HEK293T (cell line): ENCODE results near the gene CDHR2.
A peak's percentile ranks its signal among the peaks of the same experiment; 100 is the strongest.

Experiments
- CTCF ChIA-PET: fragments of 350-600 bp; formaldehyde crosslinking; extraction: SDS; loops from one replicate; lab custom pipeline; 2021; ENCODE audit warnings: antibody characterized with exemption, inconsistent platforms; lab: Yijun Ruan, JAX
- POLR2A ChIA-PET: fragments of 350-600 bp; formaldehyde crosslinking; extraction: SDS; loops from one replicate; lab custom pipeline; 2020; ENCODE audit warnings: antibody characterized with exemption, inconsistent platforms; lab: Yijun Ruan, JAX
- DNase-seq: peaks from one replicate; pipeline ENCODE4 v3.0.0; 2012; ENCODE audit warnings: mixed read lengths; ENCODE audit errors: extremely low spot score
- ARNT ChIP-seq: fragments of 450-650 bp; IDR thresholded peaks from 2 replicates; pipeline ENCODE4 v1.6.1; 2017; ENCODE audit warnings: mild to moderate bottlenecking
- BHLHE40 ChIP-seq: fragments of 450-650 bp; IDR thresholded peaks from 2 replicates; pipeline ENCODE4 v1.6.1; 2016; ENCODE audit warnings: mild to moderate bottlenecking, moderate library complexity, borderline replicate concordance
- CTBP1 ChIP-seq: fragments of 450-650 bp; IDR thresholded peaks from 2 replicates; pipeline ENCODE4 v1.6.1; 2016; ENCODE audit warnings: borderline replicate concordance
- ELF4 ChIP-seq: fragments of 450-650 bp; IDR thresholded peaks from 2 replicates; pipeline ENCODE4 v1.6.1; 2017; ENCODE audit warnings: antibody characterized with exemption
- FOXA1 ChIP-seq: fragments of 450-650 bp; IDR thresholded peaks from 2 replicates; pipeline ENCODE4 v1.6.1; 2016; ENCODE audit warnings: mild to moderate bottlenecking
- FOXK2 ChIP-seq: fragments of 450-650 bp; IDR thresholded peaks from 2 replicates; pipeline ENCODE4 v1.6.1; 2016; ENCODE audit warnings: mild to moderate bottlenecking
- FOXM1 ChIP-seq: fragments of 450-650 bp; IDR thresholded peaks from 2 replicates; pipeline ENCODE4 v1.6.1; 2017; ENCODE audit warnings: mild to moderate bottlenecking, borderline replicate concordance
- HDGF ChIP-seq: fragments of 450-650 bp; IDR thresholded peaks from 2 replicates; pipeline ENCODE4 v1.6.1; 2017; ENCODE audit warnings: antibody characterized with exemption, borderline replicate concordance
- L3MBTL2 ChIP-seq: fragments of 450-650 bp; conservative IDR thresholded peaks from 2 replicates; pipeline ENCODE4 v1.6.1; 2016; ENCODE audit warnings: mild to moderate bottlenecking
- LEF1 ChIP-seq: fragments of 450-650 bp; IDR thresholded peaks from 2 replicates; pipeline ENCODE4 v1.6.1; 2017; ENCODE audit warnings: mild to moderate bottlenecking, borderline replicate concordance
- NFRKB ChIP-seq: fragments of 450-650 bp; IDR thresholded peaks from 2 replicates; pipeline ENCODE4 v1.6.1; 2016; ENCODE audit warnings: mild to moderate bottlenecking, moderate library complexity
- SP1 ChIP-seq: fragments of 450-650 bp; IDR thresholded peaks from 2 replicates; pipeline ENCODE4 v1.6.1; 2017
- SUZ12 ChIP-seq: fragments of 450-650 bp; IDR thresholded peaks from 2 replicates; pipeline ENCODE4 v1.6.1; 2016; ENCODE audit warnings: mild to moderate bottlenecking
- TARDBP ChIP-seq: fragments of 450-650 bp; IDR thresholded peaks from 2 replicates; pipeline ENCODE4 v1.6.1; 2016
- ZNF384 ChIP-seq: fragments of 450-650 bp; IDR thresholded peaks from 2 replicates; pipeline ENCODE4 v1.6.1; 2016
- TF ChIP-seq, protein P1 (sequence below): fragments of 450-650 bp; IDR thresholded peaks from 2 replicates; pipeline ENCODE4 v1.6.1; 2016

Gene CDHR2

DNA sequence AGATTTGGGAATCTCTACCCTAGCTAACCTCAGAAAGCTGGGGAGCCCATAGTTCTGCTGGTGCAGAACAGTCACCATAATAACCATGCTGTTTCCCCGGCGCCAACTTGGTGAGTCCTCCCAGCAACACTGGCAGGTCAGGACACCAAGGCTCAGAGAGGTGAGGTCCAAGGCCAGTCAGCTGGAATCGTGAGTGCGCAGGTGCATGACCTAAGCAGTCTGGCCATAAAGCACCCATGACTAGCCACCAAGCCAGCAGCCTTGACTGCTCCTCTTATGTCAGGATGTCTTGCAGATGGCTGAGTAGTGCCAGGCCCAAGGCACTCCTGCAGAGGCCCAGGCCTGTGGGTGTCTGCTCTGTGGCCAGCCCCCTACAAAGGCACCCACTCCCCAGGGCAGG is 14.5 kb upstream of the CDHR2 start:
- TF ChIP-seq FOXM1 (no peak), ARNT (no peak), ELF4 (no peak), NFRKB (no peak), LEF1 (no peak), SUZ12 (no peak), BHLHE40 (no peak), FOXA1 (no peak), L3MBTL2 (no peak), HDGF (no peak), ZNF384 (no peak), SP1 (no peak)
- TF ChIP-seq, protein P1, sequence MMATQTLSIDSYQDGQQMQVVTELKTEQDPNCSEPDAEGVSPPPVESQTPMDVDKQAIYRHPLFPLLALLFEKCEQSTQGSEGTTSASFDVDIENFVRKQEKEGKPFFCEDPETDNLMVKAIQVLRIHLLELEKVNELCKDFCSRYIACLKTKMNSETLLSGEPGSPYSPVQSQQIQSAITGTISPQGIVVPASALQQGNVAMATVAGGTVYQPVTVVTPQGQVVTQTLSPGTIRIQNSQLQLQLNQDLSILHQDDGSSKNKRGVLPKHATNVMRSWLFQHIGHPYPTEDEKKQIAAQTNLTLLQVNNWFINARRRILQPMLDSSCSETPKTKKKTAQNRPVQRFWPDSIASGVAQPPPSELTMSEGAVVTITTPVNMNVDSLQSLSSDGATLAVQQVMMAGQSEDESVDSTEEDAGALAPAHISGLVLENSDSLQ, result no peak
- ChIA-PET POLR2A (interaction anchor here (0.9 to 1.9 kb wide), 2 partner anchors 9 to 87 kb away, joined by 4 to 8 read pairs; partner anchors contain the start of gene FAF2), CTCF (no interaction called here)
- DNase-seq, result no peak

DNA sequence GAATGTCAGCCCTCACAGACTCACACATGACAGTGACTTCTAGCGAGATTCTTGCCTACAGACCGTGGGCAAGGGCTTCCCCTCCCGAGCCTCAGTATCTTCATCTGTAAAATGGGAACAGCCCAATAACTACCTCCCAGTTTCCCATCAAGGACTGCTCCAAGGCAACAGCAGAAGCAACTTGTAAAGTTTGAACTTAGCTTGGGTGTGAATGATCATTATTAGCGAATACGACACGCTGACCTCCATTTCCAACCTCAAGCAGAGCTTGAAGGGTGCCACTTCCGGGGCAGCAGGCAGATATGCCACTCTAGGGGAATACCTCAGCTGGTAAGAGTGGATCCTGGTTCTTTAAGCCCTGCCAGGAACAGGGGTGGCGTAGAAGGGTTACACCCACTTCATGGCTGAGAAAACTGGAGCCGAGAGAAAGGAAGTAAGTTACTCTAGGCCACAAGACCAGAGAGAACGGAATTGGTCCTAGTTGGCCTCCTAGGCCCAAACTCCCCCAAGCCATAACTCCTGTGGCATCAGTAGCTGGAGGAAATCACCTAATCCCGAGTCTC is 14.0 kb upstream of the CDHR2 start:
- no peak for TF ChIP-seq FOXM1
- TF ChIP-seq FOXA1, result no peak
- TF ChIP-seq, protein P1, result no peak
- no peak for TF ChIP-seq ELF4
- no peak for TF ChIP-seq HDGF
- TF ChIP-seq CTBP1, result no peak
- TF ChIP-seq L3MBTL2, result no peak
- no peak for TF ChIP-seq LEF1
- no peak for TF ChIP-seq TARDBP
- no peak for TF ChIP-seq ZNF384
- TF ChIP-seq ARNT, result no peak
- no peak for TF ChIP-seq SP1
- TF ChIP-seq NFRKB, result no peak
- no peak for TF ChIP-seq BHLHE40
- no peak for TF ChIP-seq SUZ12
- TF ChIP-seq FOXK2, result no peak
- DNase-seq, result no peak
- ChIA-PET POLR2A (interaction anchor here (0.9 to 2.5 kb wide), 3 partner anchors 8 to 87 kb away, joined by 4 to 8 read pairs (median 8); partner anchors contain the start of gene FAF2), CTCF (interaction anchor here (1.1 kb wide), 1 partner anchor 118 kb away, joined by 4 read pairs; no protein-coding TSS in a partner anchor)

DNA sequence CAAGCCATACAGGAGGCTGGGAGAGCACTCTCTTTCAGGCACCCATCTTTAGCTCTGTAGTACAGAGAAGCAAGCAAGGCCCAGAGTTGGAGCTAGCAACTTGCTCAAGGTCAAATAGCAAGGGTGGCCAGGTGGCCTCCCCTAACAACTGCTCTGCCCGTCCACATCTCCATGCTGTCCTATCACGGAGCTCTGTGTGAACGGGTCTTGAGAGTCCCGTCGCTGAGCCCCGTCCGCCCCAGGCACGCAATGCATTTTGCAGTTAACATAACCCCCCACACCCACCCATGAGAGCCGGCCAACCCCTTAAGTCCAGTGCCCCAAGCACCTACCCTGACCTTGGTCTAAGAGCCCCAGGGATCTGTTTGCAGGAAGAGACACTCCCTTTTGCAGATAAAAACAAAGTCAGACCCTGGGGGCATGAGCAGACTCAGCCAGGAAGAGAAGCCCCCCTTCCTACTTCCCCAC is 13.4 kb upstream of the CDHR2 start:
- CTCF ChIA-PET, result interaction anchor here (1.1 kb wide), 1 partner anchor 119 kb away, joined by 4 read pairs; no protein-coding TSS in a partner anchor
- no peak for DNase-seq
- POLR2A ChIA-PET, result interaction anchor here (0.9 to 2.5 kb wide), 3 partner anchors 8 to 88 kb away, joined by 4 to 8 read pairs (median 8); partner anchors contain the start of gene FAF2
- TF ChIP-seq FOXA1, result no peak
- TF ChIP-seq ARNT, result no peak
- TF ChIP-seq HDGF, result no peak
- no peak for TF ChIP-seq FOXK2
- TF ChIP-seq SUZ12, result no peak
- TF ChIP-seq L3MBTL2, result no peak
- TF ChIP-seq, protein P1, result no peak
- no peak for TF ChIP-seq BHLHE40
- no peak for TF ChIP-seq FOXM1
- no peak for TF ChIP-seq LEF1
- TF ChIP-seq ZNF384, result no peak
- TF ChIP-seq NFRKB, result no peak
- TF ChIP-seq SP1, result no peak
- TF ChIP-seq ELF4, result no peak
- no peak for TF ChIP-seq TARDBP
- TF ChIP-seq CTBP1, result no peak

DNA sequence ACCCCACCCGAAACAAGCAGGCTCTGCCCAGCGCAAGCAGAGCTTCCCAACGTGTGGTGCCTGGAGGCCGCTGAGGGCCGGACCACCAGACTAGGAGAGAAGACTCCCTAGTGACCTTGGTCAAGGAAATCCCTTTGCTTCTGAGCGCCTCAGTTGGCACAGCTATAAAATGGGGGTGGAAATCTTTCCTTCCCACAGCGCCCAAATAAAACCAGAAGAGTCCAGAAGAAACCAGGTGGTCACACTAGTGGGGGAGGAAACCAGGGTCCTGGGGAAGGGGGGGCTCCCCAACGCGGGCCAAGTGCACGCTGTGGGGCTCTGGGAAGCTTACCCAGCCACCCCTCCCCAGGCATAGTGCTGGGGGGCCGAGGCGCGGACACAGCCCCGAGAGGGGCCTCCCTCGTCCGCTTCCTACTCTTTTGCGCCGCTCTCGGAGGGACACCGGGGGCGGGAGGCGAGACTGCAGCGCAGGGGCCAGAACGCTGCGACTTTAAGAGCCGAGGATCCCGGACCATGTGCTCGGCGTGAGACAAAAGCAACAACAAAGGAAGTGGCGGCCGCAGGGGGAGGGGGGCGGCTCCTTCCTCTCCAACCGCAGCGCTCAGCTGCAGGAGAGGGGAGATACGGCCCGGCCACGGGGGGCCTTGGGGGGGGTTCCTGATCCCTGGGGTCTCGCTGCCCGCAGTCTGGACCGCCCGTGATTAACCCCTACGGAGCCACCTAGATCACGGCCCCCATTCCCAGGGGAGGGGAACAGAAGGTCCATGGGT is 12.8 kb upstream of the CDHR2 start:
- peak; percentile 80 for DNase-seq
- ChIA-PET CTCF (interaction anchor here (1.1 kb wide), 1 partner anchor 119 kb away, joined by 4 read pairs; no protein-coding TSS in a partner anchor), POLR2A (interaction anchor here (1.5 to 4.1 kb wide), 7 partner anchors 7 to 148 kb away, joined by 4 to 27 read pairs (median 8); partner anchors contain the start of genes FAF2, HIGD2A and NOP16)
- TF ChIP-seq L3MBTL2 (peak; percentile 74), FOXM1 (no peak)

DNA sequence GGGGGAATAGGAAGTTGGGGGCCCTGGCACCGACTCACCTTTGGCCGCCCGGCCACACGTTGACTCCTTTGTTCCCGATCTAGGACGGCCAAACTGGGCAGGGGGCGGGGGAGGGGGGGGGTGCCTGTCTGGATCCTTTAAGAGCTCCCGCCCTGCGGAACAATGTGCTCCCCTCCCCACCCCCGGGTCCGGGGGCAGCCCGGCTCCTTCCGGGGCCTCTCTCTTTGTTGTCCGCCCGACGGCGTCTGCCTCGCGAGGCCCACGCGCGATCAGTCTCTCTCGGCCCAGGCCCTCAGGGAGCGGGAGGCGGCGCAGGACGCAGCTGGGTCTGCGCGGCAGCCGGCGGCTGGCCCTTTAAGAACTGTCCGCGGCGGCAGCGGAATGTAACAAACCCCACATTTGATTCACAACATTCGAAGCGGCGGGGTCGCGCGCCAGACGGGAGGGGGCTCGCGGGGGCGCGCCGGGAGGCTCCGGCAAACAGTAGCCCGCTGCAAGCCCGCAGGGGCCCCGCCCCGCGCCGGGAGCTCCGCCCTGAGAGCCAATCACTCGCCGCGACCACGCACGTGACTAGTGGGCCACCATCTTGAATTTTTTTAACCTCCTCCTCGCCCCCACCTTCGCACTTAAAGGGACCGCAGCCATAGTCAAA is 12.1 kb upstream of the CDHR2 start, which contains the start of gene RNF44:
RNF44 (minus strand) TSS at position 501 of the 652 bp plus-strand sequence. CDS start 4,930 bp downstream, outside the sequence.
- CTCF ChIA-PET, result interaction anchor here (1.0 kb wide), 1 partner anchor 89 kb away, joined by 3 read pairs; no protein-coding TSS in a partner anchor
- TF ChIP-seq FOXM1 (peak; percentile 87; the same call in 1 of the 2 replicates), BHLHE40 (no peak), LEF1 (no peak; the same call in 1 of the 2 replicates)
- DNase-seq, result peak; percentile 98
- POLR2A ChIA-PET, result interaction anchor here (0.6 to 4.1 kb wide), 24 partner anchors 9 to 149 kb away, joined by 3 to 27 read pairs (median 4); partner anchors contain the start of genes CDHR2, CLTB, FAF2 and HIGD2A
